DND-41 (cell line): ENCODE measurements around the gene KAZN.

ENCODE experiments used
- ATAC-seq: fragments of 200-7000 bp; cut with Tn5 transposase; 3 replicates; pipeline ENCODE4 v1.9.1; 2021; ENCODE audit warnings: low read depth; ENCODE audit not compliant: insufficient read depth
- DNase-seq: peaks from one replicate; pipeline ENCODE4 v3.0.0-alpha.2; 2020
- H2AFZ ChIP-seq: 2 replicates; pipeline ENCODE4 v1.6.0; 2012; ENCODE audit warnings: low read depth, low read length
- H3K27ac ChIP-seq: 2 replicates; pipeline ENCODE4 v1.5.1; 2012; ENCODE audit warnings: low read length, inconsistent platforms
- H3K27me3 ChIP-seq: fragments of 200-600 bp; sonication (generic); 2 replicates; pipeline ENCODE4 v1.6.0; 2012; ENCODE audit warnings: low read length, mild to moderate bottlenecking, inconsistent platforms; ENCODE audit not compliant: insufficient read depth, poor library complexity
- H3K36me3 ChIP-seq: 2 replicates; pipeline ENCODE4 v1.5.1; 2012; ENCODE audit warnings: low read length, inconsistent platforms; ENCODE audit not compliant: insufficient read depth
- H3K4me1 ChIP-seq: 2 replicates; pipeline ENCODE4 v1.5.1; 2012; ENCODE audit warnings: mild to moderate bottlenecking, low read length; ENCODE audit not compliant: insufficient read depth
- H3K4me2 ChIP-seq: 2 replicates; pipeline ENCODE4 v1.6.0; 2012; ENCODE audit warnings: mild to moderate bottlenecking, moderate library complexity, low read length, inconsistent platforms; ENCODE audit not compliant: insufficient read depth
- H3K4me3 ChIP-seq, 2 experiments: fragments of 200-600 bp in 1 of 2; shearing (Covaris generic) in 1 of 2; 2 replicates each; pipeline ENCODE4 v1.5.1; 2012 to 2016; ENCODE audit warnings: inconsistent platforms in 2 of 2, low read length in 2 of 2, mild to moderate bottlenecking in 2 of 2, low read depth in 1 of 2, moderate library complexity in 1 of 2
- H3K79me2 ChIP-seq: 2 replicates; pipeline ENCODE4 v1.6.0; 2012; ENCODE audit warnings: low read length, inconsistent platforms; ENCODE audit not compliant: insufficient read depth
- H3K9ac ChIP-seq: 2 replicates; pipeline ENCODE4 v1.6.0; 2012; ENCODE audit warnings: low read depth, mild to moderate bottlenecking, inconsistent platforms, low read length, moderate library complexity
- H3K9me3 ChIP-seq: 2 replicates; pipeline ENCODE4 v1.5.1; 2012; ENCODE audit warnings: low read length, moderate library complexity, mild to moderate bottlenecking, inconsistent platforms; ENCODE audit not compliant: insufficient read depth, severe bottlenecking
- H4K20me1 ChIP-seq: 2 replicates; pipeline ENCODE4 v1.6.0; 2012; ENCODE audit warnings: low read length; ENCODE audit not compliant: insufficient read depth
- CTCF ChIP-seq: IDR thresholded peaks from 2 replicates; pipeline ENCODE4 v1.5.1; 2012; ENCODE audit warnings: borderline replicate concordance, low read length, moderate library complexity, mild to moderate bottlenecking; ENCODE audit not compliant: poor library complexity, severe bottlenecking; ENCODE audit errors: extremely low read depth
- EZH2 ChIP-seq: IDR thresholded peaks from 3 replicates; pipeline ENCODE4 v1.6.1; 2012; ENCODE audit warnings: borderline replicate concordance, low read depth, mild to moderate bottlenecking, moderate library complexity, low read length, inconsistent platforms; ENCODE audit not compliant: severe bottlenecking

The KAZN gene

GRCh38 chr1:14745001-14745720, 146.7 kb downstream of the KAZN start:
- ATAC-seq, result no peak
- TF ChIP-seq CTCF (no peak), EZH2 (no peak)
- no peaks in the 10 kb centered on the region for H3K79me2 ChIP-seq

GRCh38 chr1:14745789-14746188, 147.3 kb downstream of the KAZN start:
- TF ChIP-seq CTCF (no peak), EZH2 (no peak)
- no peak for ATAC-seq
- H3K79me2 ChIP-seq, result no peaks in the 10 kb centered on the region

More at GRCh38 chr1:14745001-14745720, 146.7 kb downstream of the KAZN start:
- no peak for DNase-seq
- no peaks in the 10 kb centered on the region for H3K36me3 ChIP-seq
- H3K4me1 ChIP-seq, result no peaks in the 10 kb centered on the region
- no peak overlapping the region for H3K4me2 ChIP-seq
- H3K9me3 ChIP-seq, result no peaks in the 10 kb centered on the region
- H4K20me1 ChIP-seq, result peaks cover 2% of the 10 kb centered on the region; the same call in 1 of the 2 replicates
- H3K27me3 ChIP-seq, result no peaks in the 10 kb centered on the region
- H3K27ac ChIP-seq, result no peak overlapping the region
- no peak overlapping the region for H3K9ac ChIP-seq
- no peak overlapping the region for H3K4me3 ChIP-seq
- H2AFZ ChIP-seq, result no peak overlapping the region

GRCh38 chr1:14746393-14746792, 147.9 kb downstream of the KAZN start:
- no peak overlapping the region for H3K4me2 ChIP-seq
- peaks cover 2% of the 10 kb centered on the region; the same call in 1 of the 2 replicates for H4K20me1 ChIP-seq
- no peak for TF ChIP-seq CTCF
- TF ChIP-seq EZH2, result no peak
- H3K27ac ChIP-seq, result no peak overlapping the region
- DNase-seq, result no peak
- no peaks in the 10 kb centered on the region for H3K9me3 ChIP-seq
- H3K36me3 ChIP-seq, result no peaks in the 10 kb centered on the region
- H2AFZ ChIP-seq, result no peak overlapping the region
- no peaks in the 10 kb centered on the region for H3K27me3 ChIP-seq
- no peak overlapping the region for H3K9ac ChIP-seq
- H3K4me3 ChIP-seq, result no peak overlapping the region
- no peaks in the 10 kb centered on the region for H3K79me2 ChIP-seq
- ATAC-seq, result no peak
- no peaks in the 10 kb centered on the region for H3K4me1 ChIP-seq

More at GRCh38 chr1:14745789-14746188, 147.3 kb downstream of the KAZN start:
- H3K9me3 ChIP-seq, result no peaks in the 10 kb centered on the region
- no peaks in the 10 kb centered on the region for H3K27me3 ChIP-seq
- H3K4me1 ChIP-seq, result no peaks in the 10 kb centered on the region
- no peak overlapping the region for H3K4me2 ChIP-seq
- H2AFZ ChIP-seq, result no peak overlapping the region
- no peaks in the 10 kb centered on the region for H3K36me3 ChIP-seq
- no peak for DNase-seq
- H3K27ac ChIP-seq, result no peak overlapping the region
- H3K4me3 ChIP-seq, result no peak overlapping the region
- peaks cover 2% of the 10 kb centered on the region; the same call in 1 of the 2 replicates for H4K20me1 ChIP-seq
- no peak overlapping the region for H3K9ac ChIP-seq
